BJ (cell line): Measurements from ENCODE around the gene AMIGO2. TPM values are rescaled to one million over a fixed set of nuclear protein-coding genes. Genes with fewer than 3 reads are reported as not detected.

Source experiments
- CTCF ChIA-PET: fragments of 350-600 bp; formaldehyde crosslinking; extraction: SDS; loops from one replicate; lab custom pipeline; 2021; ENCODE audit warnings: antibody characterized with exemption, inconsistent platforms; lab: Yijun Ruan, JAX
- POLR2A ChIA-PET: fragments of 300-600 bp; sonication (Branson Sonifier 250); formaldehyde crosslinking; extraction: SDS; loops from one replicate; lab custom pipeline; 2021; ENCODE audit warnings: antibody characterized with exemption; lab: Charles Lee
- DNase-seq: peaks from one replicate; pipeline ENCODE4 v3.0.0-alpha.2; 2011; ENCODE audit warnings: low read depth
- H3K27me3 ChIP-seq: 2 replicates; pipeline ENCODE4 v1.6.0; 2011; ENCODE audit warnings: low read length; ENCODE audit not compliant: control insufficient read depth, insufficient read depth
- H3K36me3 ChIP-seq: 2 replicates; pipeline ENCODE4 v1.5.1; 2011; ENCODE audit warnings: low read length; ENCODE audit not compliant: control insufficient read depth, insufficient read depth
- H3K4me3 ChIP-seq: 2 replicates; pipeline ENCODE4 v1.5.1; 2011; ENCODE audit warnings: low read depth, mild to moderate bottlenecking, control low read depth, low read length
- polyA plus RNA-seq: library from polyadenylated mRNA; depleted of rRNA; stranded (reverse); fragments of >200 nt; gene quantifications from 2 replicates; pipeline ENCODE4 v1.2.3, GENCODE V29; 2011
- TF ChIP-seq, protein P1 (sequence below): IDR thresholded peaks from 2 replicates; pipeline ENCODE4 v1.5.1; 2011; ENCODE audit warnings: low read depth, mild to moderate bottlenecking, control low read depth, inconsistent platforms, low read length, moderate library complexity; ENCODE audit not compliant: insufficient read depth

The AMIGO2 gene
- polyA plus RNA-seq, 1 experiment, result 107 TPM

DNA sequence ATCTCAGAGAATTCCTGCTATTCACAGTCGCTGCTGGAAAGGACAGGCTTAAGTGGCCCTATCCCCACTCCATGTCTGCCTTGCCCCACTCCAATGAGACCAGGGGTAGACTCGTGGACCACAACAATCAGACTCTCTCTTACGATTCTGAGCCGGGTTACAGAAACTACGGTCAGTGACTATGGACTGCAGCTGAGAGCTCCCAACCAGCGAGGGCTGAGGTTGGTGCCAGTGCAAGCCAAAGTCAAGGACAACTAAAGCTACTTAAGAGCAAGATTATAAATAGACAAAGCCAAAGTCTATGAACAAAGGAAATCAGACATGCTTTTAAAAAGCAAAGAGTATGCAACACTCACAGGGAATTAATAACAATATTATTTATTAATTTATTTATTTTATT, 18.3 kb upstream of the AMIGO2 start:
- H3K36me3 ChIP-seq, result no peaks in the 10 kb centered on the region
- no peak overlapping the region for H3K4me3 ChIP-seq
- ChIA-PET POLR2A (no interaction called here), CTCF (interaction anchor here (0.6 kb wide), 1 partner anchor 232 kb away, joined by 3 read pairs; no protein-coding TSS in a partner anchor)
- TF ChIP-seq, protein P1, sequence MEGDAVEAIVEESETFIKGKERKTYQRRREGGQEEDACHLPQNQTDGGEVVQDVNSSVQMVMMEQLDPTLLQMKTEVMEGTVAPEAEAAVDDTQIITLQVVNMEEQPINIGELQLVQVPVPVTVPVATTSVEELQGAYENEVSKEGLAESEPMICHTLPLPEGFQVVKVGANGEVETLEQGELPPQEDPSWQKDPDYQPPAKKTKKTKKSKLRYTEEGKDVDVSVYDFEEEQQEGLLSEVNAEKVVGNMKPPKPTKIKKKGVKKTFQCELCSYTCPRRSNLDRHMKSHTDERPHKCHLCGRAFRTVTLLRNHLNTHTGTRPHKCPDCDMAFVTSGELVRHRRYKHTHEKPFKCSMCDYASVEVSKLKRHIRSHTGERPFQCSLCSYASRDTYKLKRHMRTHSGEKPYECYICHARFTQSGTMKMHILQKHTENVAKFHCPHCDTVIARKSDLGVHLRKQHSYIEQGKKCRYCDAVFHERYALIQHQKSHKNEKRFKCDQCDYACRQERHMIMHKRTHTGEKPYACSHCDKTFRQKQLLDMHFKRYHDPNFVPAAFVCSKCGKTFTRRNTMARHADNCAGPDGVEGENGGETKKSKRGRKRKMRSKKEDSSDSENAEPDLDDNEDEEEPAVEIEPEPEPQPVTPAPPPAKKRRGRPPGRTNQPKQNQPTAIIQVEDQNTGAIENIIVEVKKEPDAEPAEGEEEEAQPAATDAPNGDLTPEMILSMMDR, result no peak
- H3K27me3 ChIP-seq, result no peaks in the 10 kb centered on the region
- no peak for DNase-seq

DNA sequence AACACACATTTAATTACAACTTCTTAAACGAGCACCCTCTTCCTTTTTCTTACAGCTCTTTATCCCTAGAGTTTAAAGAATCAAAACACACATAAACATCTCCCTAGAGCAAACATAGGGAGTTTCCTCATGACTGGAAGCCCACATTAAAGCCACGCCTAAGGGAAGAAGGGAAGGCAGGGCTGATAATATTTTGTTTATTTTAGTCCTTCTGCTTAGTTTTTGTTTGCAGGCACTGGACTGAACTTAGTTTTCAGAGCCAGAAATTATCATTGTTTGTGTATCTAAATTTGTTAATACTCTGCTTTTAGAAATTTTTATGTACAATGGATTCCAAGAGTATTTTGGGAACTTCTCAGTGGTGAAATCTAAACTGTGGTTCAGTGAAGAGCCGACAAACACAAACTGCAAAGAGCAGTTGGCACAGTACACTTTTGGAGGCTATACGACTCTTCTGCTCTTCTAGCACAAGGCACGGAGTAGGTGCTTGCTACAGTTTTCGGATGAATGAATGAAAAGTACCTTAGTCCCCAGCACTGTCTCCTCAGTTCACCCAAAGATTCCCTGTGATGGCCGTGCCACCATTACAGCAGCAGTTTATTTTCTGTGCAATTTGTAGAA, 17.6 kb upstream of the AMIGO2 start:
- TF ChIP-seq, protein P1, result no peak
- Histone ChIP-seq H3K27me3 (no peaks in the 10 kb centered on the region), H3K36me3 (no peaks in the 10 kb centered on the region), H3K4me3 (no peak overlapping the region)
- no peak for DNase-seq
- ChIA-PET POLR2A (interaction anchor here (0.6 kb wide), 1 partner anchor 149 kb away, joined by 6 read pairs; no protein-coding TSS in a partner anchor), CTCF (interaction anchor here (0.6 kb wide), 1 partner anchor 231 kb away, joined by 3 read pairs; no protein-coding TSS in a partner anchor)

DNA sequence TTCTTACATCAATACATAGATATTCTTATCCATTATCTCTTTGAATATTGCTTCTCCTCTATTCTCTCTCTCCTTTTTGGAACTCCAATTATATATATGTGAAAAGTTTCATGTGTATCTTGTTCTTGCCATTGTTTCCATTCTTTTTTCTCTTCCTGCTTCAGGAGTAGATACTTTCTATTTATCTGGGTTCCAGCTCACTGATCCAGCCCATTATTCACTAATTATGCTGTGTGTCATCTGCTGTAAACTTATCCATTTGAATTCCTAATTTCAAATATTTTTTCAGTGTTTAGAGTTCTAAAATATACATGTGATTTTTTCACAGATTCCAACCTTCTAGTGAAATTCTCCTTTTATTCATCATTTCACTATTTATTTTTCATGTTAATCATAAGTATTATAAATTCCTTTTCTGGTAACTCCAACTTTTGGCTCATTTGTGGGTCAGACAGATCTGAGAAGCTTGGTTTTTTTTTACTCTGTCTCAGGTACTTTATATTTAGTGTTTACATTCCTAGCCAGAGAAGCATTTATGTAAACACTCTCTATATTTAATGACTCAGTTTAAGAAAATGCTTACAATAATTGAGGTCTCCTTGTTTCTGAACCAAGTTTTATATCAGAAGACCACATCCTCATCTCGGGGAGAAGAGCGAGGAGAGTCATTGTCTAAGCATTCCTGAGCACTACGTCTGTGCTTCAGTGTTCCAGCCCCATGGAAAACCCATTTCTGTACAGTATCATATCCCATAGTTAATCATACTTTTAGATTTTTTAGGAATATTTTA, 15.9 kb upstream of the AMIGO2 start:
- POLR2A ChIA-PET, result interaction anchor here (0.5 to 1.1 kb wide), 3 partner anchors 8 to 1834 kb away, joined by 3 to 6 read pairs (median 4); no protein-coding TSS in a partner anchor
- Histone ChIP-seq H3K36me3 (no peaks in the 10 kb centered on the region), H3K27me3 (no peaks in the 10 kb centered on the region), H3K4me3 (no peak overlapping the region)
- CTCF ChIA-PET, result interaction anchor here (1.5 kb wide), 1 partner anchor 10 kb away, joined by 6 read pairs; no protein-coding TSS in a partner anchor
- TF ChIP-seq, protein P1, result no peak
- DNase-seq, result peak; percentile 73

DNA sequence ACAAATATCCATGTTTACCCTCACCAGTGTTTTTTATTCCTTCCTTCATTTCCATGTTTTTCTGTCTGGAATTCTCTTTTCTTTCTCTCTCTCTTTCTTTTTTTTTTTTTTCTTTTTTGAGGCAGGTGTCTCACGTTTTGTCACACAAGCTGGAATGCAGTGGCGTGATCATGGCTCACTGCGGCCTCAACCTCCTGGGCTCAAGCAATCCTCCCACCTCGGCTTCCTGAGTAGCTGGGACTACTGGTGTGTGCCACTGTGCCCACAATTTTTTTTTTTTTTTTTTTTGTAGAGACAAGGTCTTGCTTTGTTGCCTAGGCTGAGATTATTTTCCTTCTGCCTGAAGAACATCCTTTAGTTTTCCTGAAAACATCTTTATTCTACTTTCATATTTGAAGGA, 15.0 kb upstream of the AMIGO2 start:
- H3K4me3 ChIP-seq, result no peak overlapping the region
- no peak for DNase-seq
- ChIA-PET POLR2A (interaction anchor here (0.7 kb wide), 1 partner anchor 182 kb away, joined by 3 read pairs; no protein-coding TSS in a partner anchor), CTCF (interaction anchor here (1.5 kb wide), 1 partner anchor 9 kb away, joined by 6 read pairs; no protein-coding TSS in a partner anchor)
- H3K27me3 ChIP-seq, result no peaks in the 10 kb centered on the region
- H3K36me3 ChIP-seq, result no peaks in the 10 kb centered on the region
- TF ChIP-seq, protein P1, result no peak

DNA sequence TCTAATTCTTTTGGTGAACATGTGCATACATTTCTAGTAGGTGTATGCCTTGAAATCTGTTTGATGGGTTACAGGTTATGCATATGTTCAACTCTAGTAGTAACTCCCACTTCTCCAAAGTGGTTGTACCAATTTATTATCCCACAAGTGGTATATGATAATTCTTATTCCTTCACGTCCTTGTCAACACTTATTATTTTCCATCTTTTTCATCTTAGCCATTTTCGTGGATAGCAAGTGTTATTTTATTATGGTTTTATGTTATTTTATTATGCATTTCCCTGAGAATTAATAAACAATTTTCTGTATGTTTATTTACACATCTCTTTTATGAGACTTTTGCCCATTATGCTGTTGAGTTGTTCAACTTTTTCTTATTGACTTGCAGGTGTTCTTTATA, 11.2 kb upstream of the AMIGO2 start:
- CTCF ChIA-PET, result no interaction called here
- TF ChIP-seq, protein P1, result no peak
- H3K36me3 ChIP-seq, result no peaks in the 10 kb centered on the region
- no peak overlapping the region for H3K4me3 ChIP-seq
- DNase-seq, result no peak
- H3K27me3 ChIP-seq, result no peaks in the 10 kb centered on the region
- POLR2A ChIA-PET, result no interaction called here
